Non-pigmented ciliary epithelial cell (primary cell): ENCODE measurements around the gene TMEM163.
"Not testable (repeated sequence)": the region's sequence is repeated elsewhere in the genome, so short reads cannot be mapped to it uniquely, and the experiment has no call there.

Experiments used
- DNase-seq: peaks from one replicate; pipeline ENCODE4 v3.0.0-alpha.2; 2010; ENCODE audit warnings: low read depth

The TMEM163 gene

DNA sequence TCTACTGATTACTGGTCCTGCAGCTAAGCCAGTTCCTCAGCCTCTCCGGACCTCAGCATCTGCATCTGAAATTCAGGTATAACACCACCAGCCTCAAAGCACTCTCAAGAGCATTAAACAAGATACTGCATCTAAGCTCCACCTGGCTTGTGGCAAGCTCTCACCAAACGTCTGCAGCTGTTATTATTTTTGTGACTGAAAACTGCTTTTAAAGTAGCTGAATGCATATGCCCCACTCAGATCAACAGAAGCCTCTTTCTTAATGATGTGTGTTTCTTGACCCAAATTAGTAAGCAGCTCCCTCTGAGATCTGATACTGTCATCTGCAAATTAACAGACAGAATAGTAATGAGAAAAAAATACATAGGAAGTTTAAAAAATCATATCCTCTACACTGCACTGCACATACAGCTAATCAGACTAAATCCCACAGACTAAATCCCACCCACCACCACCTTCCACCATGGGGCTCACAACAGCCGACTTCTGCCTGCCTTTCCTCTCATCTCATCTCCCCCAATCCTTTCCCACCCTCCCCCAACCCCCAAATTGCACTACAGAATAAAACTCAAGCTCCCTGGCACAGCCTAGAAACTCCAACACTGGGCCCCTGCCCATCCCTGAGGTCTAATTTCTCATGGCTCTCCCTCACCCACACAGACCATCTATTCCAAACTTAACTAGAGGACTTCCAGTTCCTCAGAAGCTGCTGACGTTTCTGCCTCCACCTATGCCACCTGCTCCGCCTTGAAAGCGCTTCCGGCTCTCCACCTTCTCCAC is 52.9 kb downstream of the TMEM163 start:
- no peak for DNase-seq

DNA sequence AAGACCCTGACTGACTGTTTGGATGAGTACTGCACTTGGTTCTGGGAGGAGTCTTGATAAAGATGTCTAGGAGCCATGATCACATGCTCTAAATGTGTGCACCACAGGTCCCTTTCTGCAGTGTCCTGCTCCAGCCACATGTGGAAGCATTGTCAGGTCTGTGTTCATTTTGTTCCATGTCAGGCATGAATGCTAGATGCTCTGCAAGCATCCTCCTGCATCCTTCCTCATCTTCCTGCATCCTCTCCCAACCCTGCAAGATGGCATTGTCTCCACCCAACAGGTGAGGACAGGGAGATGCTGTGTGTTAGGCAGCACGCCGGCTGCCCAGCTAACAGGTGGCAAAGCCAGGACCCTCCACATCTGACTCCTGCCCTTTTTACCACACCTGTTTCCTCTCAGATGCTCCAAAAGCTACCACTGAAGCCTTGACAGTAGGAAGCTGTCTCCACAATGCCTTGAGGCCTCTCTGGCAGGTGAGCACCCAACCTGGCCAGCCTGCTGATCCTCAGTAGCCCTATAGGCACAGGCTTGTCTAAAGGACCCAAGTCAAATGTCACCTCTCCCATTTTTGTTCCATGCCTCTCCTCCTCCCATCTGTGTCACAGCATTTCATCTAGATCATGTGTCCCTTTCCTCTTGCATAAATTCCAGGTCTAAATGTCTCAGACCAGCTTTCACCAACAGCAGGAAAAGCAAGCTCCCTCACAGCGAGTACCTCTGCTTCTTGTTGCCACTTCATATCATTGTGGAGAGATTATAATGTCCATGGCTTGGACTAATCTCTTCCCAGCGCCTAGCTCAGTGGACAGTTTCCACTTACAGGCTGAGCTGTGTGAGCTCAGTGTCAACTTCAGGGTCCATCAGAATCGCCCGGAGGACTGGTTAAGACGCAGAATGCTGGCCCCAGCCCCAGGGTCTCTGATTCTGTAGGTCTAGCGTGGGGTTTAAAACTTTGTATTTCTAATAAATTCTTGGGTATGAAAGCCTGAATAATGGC is 55.0 kb downstream of the TMEM163 start:
- DNase-seq: no peak

DNA sequence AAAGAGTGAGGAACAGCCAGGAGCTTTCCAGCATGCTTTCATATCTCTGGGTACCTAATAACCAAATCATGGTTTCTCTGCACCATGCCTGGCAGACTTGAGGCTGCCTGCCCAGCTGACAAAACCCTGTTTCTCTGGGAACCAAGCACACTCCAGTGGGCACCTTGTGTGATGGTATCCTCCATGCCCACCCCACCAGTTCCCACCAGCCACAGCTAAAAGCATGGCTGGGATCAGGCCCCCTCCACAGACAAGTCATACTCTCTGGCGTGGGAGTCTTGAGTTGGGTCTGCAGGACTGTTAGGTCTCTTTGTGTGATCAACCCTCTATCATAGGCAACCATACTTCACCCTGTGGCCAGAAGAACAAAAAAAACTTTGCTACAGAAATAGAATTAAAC is 56.0 kb downstream of the TMEM163 start:
- DNase-seq: no peak

DNA sequence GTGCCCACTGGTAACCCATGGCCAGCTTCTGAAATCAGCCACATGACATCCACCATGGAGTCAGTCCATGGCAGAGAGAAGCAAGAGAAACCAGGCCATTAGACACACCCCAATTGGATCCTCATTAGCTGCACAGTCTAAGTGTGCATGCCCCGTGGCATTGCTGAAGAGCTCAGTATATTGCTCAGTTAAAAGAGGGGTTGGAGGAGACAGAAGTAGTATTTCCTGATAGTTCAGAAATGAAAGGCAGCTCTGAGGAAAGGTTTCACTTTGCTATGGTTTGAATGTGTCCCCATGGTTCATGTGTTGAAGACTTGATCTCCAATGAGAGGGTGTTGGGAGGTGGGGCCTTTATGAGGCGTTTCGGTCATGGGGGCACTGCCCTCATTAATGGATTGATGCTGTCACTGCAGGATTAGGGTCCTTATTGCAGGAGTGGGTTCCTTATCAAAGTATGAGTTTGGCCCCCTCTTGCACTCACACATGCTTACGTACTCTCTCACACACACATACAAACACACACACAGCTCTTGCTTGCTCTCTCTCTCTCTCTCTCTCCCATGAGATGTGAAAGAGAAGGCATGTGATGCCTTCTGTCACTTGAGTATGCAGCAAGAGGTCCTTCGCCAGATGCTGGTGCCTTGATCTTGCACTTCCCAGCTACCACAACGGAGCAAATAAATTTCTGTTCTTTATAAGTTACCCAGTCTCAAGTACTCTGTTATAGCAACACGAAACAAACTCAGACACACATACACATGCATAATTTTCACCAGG is 58.0 kb downstream of the TMEM163 start:
- no peak for DNase-seq

DNA sequence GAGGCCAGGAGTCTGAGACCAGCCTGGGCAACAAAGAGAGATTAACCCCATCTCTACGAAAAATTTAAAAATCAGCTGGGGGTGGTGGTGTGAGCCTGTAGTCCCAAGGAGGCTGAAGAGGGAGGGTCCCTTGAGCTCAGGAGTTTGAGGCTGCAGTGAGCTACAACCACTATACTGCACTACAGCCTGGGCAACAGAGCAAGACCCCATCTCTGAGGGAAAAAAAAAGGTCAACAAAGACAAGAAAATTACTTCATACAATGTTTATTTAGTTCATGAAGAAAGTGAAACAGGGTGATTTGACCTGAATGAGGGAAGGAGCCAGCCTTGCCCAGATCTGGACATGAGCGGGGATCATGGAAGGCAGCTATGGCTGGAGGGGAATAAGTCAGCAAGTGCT is 59.1 kb downstream of the TMEM163 start:
- no peak for DNase-seq

DNA sequence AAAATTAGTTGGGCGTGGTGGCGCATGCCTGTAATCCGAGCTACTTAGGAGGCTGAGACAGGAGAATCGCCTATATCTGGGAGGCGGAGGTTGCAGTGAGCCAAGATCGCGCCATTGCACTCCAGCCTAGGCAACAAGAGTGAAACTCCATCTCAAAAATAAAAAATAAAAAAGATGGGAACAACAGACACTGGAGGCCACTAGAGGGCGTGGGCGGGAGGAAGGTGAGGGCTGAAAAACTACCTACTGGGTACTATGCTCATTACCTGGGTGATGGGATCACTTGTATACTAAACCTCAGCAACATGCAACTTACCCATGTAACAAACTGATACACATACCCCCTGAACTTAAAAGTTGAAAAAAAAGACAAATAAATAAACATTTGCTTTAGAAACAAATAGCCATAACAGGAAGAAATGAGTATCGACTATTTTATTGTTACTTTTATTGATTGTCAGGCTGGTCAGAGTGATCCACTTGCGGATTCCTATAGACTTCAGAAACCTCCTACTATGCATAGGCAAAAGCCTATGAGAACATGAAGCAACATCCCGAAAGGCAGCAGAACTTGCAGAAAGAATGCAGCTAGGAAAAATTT is 61.0 kb downstream of the TMEM163 start:
- no peak for DNase-seq

DNA sequence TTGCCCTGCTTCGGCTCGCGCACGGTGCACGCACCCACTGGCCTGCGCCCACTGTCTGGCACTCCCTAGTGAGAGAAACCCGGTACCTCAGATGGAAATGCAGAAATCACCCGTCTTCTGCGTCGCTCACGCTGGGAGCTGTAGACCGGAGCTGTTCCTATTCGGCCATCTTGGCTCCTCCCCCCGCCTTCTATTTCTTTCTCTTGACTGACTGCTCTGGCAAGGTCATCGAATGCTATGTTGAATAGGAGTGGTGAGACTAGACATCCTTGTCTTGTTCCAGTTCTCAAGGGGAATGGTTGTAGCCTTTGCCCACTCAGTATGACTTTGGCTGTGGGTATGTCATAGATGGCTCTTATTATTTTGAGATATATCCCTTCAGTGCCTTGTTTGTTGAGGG is 62.4 kb downstream of the TMEM163 start:
- not testable (repeated sequence) for DNase-seq

DNA sequence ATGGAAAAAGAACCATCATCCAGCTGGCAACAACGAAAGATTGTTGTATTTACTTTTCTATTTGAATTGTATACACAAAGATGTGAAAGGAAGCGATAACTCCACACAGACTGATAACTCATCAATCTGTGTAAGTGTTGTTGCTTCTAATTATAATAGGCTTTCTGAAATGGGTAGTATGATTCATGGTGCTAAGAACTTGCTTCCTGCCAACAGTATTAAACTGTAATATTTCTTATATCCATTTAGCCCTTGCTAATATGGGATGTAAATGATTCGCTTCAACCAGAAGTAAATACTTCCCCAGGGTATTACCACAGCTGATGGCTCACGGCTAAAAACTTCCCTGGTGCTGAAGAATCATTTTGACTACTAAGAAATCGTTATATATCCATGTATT is 70.2 kb downstream of the TMEM163 start:
- no peak for DNase-seq

DNA sequence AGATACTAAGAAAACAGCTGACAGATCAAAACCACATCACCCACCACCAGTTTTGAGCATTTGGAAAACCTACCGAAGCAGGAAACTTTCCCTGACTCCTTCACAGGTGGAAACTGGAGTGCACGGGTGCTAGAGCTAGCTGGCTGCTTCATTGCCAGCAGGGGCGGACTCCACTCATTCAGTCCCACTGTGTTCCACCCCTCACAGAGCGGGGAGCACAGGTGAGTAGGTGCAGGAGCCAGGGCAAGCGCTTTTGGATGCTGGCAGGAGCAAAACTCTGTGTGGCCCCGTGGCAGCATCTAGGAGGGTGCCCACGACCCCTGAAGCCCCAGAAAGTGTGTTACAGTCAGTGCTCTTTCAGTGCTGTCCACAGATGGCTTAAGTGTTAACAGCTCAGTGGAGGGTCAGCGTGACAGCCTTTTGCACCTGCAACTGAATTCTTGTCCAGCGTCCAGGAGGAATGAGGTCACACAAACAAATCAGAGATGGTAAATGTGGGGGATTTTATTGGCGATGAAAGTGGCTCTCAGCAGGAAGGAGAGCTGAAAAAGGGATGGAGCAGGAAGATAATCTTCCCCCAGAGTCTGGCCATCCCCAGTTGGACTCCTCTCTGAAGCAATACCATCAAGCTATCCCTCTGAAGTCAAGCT is 71.1 kb downstream of the TMEM163 start:
- DNase-seq: no peak

DNA sequence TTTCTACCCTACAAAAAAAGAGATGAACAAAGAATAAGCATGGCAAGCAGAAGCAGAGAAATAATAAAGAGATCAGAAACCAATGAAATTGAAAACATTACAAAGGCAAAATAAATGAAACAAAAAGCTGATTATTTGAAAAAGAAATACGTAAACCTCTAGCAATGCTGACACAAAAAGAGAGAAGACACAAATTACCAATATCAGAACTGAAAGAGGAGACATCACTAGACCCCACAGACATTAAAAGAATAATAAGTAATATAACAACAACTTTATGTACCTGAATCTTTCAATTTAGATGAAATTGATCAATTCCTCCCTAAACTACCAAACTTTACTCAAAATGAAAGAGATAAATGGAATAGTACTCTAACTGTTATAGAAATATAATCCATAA is 75.9 kb downstream of the TMEM163 start:
- DNase-seq: no peak

DNA sequence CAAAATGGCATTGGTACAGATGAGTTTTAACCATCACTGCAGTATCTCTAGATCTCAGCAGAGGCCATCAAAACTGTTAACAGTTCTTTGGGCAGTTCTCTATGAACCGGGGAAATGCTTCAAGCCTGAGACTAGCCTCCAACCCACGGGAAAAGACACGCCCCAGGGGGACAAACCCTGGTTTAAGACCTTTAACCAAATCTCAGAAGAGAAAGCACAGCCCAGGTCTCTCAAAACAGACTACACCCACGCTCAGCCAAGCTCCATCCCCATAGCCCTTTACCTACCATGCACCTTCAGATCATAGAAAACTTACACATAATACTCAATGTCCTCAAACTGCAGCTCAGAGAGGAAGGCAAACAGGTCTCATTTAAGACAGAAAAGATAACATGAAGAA is 78.3 kb downstream of the TMEM163 start:
- no peak for DNase-seq

DNA sequence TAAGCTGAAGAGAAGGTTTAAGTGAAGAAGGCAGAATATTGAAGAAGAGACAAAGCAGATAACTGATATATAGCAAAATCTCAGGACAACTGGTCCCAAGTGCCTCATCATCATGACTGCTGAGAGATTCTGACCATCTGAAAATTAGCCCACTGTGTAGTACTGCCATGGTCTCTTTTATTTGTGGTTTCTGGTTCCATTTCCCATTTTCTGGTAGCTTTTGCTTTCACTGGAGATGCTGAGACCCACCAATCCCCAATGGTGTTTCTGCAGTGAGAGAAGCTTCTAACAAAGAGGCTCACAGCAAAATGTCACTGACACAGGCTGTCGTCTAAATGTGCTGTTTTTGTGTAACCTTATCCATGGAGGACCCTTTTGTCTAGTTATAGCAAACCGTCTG is 79.5 kb downstream of the TMEM163 start:
- no peak for DNase-seq

DNA sequence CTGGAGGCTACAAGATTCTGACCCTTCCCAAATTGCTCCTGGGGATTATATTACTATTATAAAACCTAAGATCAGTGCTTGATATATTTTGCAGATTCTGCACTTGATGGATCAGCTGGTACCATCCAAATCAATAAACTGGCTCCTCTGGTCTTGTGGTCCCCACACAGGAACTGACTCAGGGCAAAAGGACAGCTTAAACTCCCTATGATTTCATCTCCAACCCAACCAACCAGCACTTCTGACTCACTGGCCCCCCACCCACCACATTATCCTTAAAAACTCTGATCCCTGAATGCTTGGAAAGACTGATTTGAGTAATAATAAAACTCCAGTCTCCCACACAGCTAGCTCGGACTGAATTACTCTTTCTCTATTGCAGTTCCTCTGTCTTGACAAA is 82.1 kb downstream of the TMEM163 start:
- DNase-seq: no peak

DNA sequence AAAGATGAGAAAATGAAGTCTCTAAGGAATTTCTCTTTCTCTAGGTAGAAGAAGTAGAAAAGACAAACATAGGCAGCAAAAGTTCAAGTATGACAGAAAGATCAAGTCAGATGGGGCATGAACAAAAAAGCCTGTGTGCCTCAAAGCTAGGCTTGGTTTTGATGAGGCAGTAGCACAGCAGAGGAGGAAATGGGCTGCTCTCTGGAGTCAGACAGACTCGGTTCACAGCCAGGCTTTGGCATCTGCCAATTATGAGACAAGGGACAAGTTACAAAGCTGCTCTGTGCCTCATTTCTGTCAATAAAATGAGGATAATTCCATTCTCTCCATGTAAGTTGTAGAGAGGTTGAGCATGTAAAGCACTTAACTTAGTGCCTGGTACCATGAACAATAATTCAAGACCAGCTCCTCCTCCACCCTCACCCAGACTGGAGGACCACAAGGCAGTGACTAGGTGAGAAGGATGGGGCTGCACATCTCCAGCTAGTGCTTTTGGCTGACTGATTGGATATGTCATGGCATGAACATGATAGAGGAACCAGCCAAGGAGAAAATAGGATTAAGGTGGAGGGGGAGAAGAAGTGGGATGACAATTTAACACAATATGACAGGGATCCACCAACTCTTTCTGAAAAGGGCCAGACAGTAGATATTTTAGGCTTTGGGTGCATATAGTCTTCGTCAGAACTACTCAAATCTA is 84.6 kb downstream of the TMEM163 start:
- no peak for DNase-seq

DNA sequence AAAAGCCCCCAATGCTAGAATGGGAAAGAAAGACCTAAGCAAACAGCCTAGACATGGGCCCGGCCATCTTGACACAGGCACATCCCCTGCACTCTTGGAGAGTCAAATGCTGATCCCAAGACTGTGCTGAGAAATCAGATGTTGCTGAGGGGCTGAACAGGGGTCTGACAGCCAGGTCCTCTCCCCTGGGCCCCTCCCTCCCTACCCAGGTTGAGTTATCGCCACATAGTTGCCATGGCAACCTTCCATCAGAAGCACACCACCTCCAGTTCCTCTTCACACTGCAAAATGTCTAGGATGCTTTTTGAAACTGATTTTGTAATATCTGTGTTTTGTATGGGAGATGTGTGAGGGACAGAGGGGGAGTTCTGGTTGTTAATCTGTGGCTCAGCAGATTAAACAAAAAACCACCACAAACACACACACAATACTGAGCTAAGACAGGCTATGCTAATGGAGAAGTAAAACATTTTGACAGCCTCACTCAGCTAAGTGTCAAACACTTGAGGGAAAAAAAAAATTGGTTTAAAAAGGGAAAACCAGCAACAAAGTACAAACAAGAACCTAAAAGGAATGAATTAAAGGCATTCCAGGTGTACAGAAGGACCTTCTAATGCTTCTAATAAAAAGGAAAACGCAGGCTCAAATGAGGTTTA is 88.2 kb downstream of the TMEM163 start:
- no peak for DNase-seq

DNA sequence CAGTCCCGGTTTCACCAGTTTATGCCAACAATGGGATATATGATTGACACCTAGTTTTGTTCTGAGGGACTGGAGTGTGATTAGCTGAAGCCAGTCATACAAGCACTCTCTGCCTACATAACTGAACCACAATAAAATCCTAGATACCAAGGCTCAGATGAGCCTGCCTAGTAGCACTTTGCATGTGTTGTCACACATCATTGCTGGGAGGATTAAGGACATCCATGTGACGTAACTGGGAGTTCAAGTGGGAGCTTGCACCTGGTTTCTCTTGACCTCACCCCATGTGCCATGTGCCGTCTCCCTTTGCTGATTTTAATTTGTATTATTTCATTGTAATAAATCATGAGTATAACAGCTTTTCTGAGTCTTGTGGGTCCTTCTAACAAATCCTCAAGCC is 90.3 kb downstream of the TMEM163 start:
- no peak for DNase-seq

DNA sequence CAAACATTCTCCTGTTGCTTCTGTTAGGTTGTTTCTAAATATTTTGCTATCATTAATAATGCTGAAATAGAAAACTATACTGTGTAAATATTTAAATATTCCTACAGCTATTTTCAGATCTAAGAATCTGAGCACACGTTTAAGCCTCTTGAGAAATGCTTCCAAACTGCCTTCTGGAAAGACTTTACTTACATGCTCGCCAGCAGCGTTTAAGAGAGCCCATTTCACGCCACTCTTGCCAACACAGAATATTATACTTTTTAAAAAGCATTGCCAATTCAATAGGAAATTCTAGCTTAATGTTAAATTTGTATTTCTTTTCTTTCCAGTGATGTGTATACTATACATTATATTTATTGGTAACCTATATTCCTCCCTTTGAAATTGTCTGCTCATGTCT is 92.0 kb downstream of the TMEM163 start:
- no peak for DNase-seq

DNA sequence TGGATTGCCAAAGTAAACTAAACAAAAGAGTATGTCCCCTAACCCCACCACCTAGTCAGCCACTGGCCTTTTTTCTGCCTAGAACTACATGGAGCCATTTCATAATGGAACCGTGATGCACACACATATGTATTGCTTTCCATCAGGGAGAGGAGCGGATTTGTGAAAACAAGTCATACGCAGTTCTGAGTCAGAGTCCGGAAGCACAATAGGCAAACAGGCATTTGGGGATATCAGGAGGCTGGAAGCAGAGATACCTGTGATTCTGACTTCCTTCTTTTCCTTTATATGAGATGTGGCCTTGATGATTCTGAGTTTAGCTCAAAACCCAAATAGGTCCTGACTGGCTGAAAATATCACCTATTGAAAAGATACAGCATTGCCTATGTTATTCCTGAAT is 93.5 kb downstream of the TMEM163 start:
- DNase-seq: no peak

DNA sequence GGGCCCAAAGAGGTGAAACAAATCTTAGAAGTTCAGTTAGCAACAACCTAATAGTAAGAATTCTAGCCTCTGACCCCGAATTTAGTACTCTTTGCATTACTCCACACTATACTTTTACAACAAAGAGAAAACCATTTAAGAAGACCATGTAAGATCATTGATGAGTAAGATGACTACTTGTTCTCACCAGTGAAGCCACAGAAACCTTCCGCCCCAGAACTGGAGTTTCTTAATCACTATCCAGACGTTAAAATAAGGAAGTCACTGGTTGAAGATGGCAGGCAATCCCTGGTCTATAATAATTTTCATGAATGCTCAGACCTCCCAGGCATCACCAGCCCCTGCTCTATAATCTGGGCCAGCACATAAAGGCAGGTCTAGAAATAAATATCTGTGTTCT is 95.0 kb downstream of the TMEM163 start:
- DNase-seq: no peak

DNA sequence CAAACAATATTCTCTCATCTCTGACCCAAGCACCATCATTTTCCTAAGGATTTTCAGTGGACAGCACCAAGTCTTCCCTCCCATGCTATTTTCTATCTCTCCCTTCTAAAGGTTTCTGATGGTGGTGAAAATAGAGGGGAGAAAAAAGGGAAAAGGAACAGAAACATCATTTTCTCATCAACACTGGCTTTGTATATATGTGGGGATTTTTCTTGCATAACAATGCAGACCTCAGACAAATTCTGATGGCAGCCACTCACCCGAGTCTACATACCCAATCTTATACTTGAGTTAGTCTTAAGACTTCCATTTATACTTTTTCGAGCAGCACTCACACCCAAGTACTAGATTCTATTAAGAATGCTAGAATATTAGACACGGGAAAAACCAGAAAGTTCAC is 95.8 kb downstream of the TMEM163 start:
- DNase-seq: no peak
